GM18499 (cell line): Measurements from ENCODE around the gene CNPY1.

Experiments used
- ATAC-seq: cut with Tn5 transposase; IDR thresholded peaks from one replicate; pipeline ENCODE4 v1.9.1; 2021; ENCODE audit warnings: moderate number of reproducible peaks; ENCODE audit not compliant: insufficient read depth, unreplicated experiment

Gene CNPY1

DNA sequence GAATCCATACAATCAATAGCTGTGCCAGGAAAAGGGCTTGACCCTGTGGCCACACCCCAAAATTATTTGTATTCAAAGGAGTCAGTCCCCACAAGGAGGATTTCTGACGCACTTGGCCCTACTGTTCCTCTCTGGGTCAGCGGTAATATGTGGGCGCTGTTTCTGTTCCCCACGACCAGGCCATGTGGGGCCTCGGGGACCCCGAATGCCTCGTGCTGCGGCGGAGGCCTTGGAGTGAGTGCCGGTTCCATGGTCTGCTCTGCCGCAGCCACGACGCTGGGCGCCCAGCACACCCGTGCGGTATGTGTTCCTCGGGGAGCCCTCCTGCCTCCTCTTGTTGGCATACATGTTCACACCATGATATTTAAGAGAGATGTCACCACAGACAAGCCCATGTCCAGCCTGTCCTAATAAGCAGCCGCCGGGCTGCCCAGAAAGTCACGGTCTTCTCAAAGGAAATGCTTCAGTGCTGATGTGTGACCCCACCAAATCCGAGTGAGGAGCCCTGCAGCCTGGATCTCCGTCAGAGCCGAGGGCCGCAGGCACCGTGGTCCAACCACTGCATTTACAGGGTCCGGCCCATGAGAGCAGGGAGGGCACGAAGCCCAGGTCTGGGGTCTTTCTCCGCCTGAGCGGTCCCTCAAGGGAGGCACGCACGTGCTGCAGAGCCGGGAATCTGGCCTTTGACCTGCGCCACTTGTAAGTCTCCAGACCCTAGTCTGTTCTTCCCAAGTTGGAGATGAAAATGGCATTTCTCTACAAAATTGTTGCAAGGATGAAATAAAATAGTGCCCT is 52.4 kb downstream of the CNPY1 start:
- ATAC-seq, result no peak

DNA sequence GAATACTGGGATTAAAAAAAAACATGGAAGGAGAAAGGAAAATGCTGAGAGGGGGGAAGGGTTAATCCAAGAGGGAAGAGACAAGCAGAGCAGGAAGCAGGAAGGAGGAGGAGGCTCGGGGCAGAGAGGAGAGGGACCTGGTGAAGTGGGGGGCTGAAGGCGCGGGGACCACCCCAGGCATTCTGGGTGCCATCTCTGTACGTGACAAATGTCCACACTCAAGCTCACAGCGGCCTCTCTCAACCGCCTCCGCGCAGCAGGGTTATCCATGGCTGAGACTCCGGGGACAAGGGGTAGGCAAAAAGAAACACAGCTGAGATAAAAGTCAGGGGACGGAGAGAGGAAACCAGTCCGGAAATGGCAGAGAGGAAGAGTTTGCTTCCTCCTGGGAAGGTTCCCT is 54.5 kb downstream of the CNPY1 start:
- ATAC-seq, result no peak

DNA sequence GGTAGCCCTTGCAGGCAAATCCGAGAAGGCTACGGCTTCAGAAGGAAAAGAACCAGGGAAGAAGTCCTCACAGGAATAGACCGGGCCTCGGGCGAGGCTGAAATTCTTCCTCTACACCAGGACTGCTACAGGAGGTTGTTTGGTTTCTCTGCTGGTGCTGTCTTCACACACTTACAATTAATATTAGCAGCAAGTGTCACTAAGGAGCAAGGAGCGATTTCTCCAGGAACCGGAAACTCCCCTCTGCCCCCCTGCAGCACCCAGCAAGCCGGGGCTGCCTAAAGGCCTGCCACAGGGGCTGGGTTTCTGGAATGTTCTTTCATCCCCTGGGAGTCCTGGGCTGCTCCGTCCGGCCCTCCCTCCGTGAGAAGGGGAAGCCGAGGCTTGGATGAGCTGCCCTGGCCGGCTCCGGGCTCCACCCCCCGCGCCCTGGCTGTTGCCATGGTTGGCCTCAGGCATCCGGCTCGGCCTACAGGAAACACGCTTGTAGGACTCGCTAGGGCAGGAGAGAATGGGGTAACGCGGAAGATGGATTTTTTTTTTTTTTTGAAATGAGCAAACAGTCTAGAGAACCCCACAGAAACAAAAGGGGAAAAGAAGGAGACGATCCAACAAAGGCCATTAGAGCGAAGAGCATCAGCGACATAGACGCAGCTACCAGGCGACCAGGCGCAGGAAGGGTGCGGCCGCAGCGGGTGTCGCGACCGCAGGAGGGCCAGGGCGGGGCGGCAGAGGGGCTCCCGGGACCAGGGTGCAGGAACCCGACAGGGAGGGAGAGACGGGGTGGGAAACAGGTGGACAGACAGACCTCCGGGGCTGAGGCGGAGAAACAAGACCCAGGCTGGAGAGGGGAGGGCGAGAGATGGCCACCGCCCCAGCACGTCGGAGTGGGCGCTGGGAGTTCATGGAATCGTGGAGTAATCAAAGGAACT is 55.4 kb downstream of the CNPY1 start:
- ATAC-seq, result peak; percentile 80

DNA sequence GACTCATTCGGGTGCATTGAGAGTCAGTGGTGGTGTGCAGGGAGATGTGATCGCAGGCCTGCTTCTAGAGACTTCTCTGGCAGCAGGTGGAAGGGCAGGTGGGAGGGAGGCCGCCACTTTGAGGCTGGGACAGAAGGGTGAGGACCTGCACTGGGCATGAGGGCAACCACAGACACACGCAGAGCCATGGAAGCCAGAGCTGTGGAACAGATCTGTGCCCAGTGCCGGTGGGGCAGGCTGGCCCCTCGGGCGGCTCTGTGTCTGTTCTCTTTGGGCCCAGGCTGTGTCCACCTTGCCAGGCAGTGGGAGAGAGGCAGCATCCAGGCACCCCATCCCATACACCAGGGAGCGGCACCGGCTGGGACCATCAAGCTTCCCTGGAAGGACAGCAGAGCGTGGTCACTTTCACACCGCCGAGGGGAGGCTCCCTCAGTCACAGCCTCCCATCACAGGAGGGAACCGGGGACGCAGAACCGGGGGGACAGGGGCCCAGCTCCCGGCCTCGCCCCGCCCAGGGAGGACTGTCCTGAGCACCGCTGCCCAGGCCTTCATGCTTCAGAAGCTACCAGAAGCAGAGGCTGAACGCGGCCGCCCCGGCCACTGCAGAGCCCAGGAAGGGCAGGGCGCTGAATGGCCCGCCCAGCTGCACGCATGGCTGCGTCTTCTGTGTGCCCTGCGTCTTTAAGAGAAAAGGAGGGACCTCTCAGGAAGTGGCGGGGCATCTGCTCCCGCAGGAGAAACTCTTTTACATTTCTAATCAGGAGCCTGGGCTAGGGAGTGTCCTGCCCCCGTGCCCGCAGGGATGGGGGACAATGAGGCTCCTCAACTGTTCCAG is 56.3 kb downstream of the CNPY1 start:
- ATAC-seq, result no peak

DNA sequence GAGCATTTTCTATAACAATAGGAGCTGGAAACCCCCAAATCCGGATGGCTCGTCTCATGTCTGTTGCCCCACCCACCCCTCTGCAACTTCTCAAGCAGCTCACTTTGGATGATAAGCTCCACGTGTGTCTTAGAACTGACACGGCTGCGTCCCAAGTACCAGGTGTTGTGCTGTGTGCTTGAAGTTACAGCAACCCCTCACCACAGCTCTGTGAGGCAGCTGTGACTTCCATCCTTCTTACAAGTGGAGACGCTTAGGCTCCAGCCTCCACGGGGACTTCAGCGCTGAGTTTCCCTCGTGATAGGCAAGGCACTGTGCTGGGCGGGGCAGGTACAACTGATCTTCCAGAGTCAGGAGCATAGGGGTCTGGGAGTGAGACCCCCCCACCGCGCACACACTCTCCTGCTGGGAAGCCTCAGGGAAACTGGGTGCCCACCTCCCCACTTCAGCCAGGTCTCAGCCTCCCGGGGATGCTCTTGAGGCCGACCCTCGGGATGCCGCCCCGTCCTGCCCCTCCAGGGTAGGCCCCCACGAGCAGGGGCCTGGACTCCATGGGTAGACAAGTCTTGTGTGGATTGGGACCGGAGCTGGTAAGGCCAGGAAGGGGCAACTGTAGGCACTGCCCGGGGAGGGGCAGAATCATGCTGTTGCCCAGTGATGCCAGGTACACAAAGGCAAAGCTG is 57.1 kb downstream of the CNPY1 start:
- no peak for ATAC-seq

DNA sequence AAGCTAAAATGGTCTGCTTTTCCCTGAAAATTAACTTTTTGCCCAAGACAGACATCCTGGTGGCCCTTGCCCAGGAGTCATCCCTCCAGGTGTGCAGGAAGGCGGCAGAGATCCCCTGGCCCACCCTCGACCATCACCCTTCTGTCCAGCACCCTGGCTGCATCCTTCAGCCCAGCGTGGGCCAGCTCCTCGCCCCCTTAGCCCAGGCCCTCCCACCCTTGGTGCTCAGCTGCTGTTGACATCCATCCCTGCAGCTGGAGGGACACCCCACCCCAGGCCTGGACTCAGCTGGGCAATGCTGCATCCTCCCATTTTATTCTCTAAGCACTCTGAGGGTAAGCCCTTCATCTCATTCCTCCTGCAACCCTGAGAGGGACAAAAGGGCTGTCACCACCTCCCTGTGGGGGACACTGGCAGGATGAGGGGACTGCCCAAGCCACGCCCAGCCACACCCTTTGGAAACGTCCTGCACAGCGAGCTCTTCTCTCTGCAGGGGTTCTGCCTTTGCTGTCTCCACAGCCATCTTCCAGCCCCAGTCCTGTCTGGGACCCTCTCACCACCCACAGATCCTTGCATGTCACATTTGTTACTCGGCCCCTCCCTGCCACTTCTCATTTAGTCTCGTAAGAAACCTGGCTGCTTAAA is 57.8 kb downstream of the CNPY1 start:
- ATAC-seq, result no peak

DNA sequence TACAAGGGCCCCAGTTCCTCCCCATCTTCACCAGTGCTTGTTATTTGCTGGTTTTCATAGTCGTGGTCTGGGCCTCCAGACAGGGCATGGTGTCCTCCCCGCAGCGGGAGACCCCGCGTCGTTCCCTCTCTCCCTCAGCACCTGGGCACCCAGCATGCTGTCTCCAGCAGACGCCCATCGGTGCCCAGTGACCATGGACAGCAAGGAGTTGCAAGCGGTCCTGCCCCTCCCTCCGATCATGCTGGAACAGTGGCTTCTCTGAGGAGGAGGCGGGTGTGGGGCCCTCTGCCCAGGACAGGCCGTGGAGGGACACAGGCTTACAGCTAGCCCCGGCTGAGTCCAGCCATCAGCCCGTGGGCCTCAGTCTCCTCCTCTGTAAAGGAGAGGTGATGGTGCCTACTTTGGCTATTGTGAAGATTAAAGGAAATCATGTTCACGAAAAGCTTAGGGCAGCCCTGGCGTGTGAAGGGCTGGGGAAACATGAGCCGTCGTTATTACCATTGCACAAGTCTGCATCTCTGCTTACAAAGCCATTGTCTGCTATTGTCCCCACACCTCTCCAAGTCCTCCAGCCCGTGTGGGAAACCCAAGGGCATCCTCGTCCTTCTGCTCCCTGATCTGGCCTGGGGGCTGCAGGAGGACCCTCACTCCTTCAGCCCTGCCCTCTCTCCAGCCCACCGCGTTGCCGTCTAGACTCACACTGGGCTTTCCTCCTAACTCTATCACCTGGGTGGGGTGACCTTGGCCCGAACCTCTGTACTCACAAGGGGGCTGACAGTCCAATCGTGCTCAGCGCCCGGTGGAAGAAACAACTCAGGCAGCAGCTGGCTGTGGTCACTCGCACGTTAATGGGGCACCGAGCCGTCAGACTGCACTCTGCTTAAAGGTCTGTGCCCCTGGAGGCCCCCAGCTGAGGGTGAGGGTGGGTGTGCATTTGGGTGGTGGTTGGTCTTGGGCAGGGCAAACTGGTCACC is 58.6 kb downstream of the CNPY1 start:
- no peak for ATAC-seq

DNA sequence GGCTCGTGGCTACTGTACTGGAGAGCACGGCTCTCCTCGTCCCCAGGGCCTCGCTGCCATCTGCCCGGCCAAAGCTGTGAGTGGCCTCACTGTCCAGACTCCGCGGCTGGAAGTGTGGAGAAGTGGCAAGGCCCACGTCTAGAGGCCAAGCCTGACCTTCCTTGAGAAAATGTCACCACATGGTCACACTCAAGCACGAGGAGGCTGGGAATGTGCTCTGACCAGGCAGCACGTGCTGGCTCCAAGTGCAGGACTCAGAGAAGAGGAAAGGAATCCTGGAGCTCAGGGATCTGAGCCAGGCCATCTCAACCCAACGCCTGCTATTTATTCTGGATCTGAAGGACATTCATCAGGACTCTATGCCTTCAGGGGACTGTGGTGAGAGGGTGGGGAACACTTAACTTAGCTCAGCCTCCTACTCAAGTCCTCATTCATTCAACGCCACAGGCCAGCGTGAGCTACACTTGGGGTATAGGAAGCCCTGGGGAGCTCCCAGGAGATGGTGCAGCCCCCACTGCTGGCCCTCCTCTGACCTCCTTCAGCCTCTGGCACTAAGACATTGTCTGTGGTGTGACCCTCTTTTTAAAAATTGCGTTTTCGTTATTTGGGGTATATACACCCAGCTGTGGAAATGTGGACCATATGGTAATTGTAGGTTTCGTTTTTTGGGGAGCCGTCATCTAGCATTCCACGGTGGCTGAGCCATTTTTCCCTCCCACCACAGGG is 59.4 kb downstream of the CNPY1 start:
- ATAC-seq, result no peak

DNA sequence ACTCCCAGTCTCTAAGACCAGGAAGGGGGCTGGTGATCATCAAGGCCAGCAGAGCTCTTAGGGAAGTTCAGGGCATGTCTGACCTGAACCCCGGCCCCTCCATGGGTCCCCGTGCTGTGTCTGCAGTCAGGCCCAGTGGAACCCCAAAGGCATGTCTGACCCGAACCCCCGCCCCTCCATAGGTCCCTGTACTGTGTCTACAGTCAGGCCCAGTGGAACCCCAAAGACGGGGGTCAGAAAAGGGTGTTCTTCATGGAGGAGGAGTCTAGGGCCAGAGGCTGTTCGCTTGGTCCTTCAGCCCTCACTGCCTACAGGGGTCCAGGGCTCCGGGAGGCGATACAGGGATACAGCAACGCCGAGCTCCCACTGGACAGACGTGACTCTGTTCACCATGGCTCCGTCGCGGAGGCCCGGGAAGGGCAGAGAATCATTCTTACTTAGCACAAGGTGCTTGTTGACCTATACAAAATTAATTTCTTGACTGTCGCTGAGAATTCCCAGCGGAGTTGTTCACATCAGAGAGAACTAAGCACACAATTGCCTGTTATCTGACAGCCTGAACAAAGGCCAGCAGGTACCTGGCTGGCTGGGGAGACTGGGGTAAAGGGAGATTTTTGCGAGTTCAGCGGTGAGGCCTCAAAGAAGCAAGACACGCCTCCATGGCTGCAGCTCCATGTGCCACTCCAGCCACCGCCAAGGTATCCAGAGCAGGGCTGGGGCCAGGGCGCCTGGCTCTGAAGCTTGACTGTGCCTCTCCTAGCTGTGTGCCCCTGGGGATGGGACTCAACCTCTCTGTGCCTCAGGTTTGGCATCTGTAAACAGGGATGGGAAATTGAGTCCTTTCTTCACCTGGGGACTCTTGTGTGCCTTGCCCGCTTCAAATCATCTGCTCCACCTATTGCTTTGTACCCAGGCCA is 61.6 kb downstream of the CNPY1 start:
- no peak for ATAC-seq

DNA sequence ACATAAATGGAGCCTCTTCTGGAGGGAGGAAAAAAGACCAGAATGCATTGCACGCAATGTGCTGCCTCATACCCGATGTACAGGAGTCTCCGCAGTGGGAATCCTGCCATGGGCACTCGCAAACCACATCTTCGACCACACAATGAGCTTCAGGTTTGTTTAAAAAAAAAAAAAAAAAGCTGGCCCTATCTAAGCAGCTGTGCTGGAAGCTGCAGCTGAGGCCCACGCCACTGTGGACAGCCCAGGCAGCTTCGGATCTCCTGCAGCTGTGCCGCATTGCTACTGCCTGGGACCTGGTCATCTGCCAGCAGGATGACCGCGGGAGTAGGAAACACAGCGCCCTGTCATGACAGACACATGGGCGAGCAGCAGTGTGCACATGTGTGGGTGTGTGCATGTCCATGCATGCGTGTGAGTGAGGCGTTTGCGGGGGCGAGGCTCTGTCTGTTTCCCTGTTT is 62.5 kb downstream of the CNPY1 start:
- ATAC-seq, result no peak

DNA sequence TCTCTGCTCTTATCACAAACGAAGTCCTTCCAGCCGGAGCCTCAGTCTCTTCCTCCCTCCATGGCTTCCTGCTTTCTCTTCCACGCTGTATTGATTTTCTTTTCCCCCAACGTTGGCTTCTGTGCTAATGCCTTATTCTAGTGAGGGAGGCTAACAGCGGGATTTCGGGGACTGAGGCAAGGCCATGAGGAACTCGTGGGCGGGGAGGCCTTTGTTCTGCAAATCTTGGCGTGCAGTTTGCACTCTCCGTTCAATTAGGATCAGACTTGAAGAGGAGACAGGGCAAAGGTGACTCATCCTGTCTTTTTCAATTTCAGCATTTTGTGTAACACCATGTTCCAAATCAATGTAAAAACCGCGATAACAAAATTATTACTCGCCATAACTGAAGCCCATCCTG is 63.1 kb downstream of the CNPY1 start:
- ATAC-seq, result no peak

DNA sequence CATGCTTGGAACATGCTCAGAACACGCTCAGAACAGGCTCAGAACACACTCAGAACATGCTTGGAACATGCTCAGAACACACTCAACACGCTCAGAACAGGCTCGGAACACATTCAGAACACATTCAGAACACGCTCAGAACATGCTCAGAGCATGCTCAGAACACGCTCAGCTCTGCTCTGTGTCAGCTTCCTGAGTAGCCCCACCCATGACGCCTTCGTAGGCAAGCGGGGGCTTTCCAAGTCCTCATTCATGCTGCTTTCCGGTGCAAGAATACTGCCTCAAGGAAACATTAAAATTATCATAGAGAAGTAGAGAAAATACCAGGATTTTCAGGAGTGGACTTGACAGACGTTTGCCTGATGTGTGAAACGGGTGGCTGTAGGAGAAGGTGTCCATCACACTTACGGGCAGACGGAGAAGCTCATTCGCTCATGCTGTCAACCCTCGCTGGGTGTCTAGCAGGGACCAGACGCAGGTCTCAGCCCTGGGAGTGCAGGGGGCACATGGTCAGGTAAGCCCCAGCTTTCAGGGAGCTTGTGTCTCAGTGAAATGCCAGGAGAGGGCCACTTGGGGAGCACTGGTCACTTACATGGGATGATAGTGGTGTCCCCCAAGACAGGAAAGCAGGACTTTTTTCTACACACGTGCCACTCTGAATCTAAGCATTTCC is 63.7 kb downstream of the CNPY1 start:
- no peak for ATAC-seq

DNA sequence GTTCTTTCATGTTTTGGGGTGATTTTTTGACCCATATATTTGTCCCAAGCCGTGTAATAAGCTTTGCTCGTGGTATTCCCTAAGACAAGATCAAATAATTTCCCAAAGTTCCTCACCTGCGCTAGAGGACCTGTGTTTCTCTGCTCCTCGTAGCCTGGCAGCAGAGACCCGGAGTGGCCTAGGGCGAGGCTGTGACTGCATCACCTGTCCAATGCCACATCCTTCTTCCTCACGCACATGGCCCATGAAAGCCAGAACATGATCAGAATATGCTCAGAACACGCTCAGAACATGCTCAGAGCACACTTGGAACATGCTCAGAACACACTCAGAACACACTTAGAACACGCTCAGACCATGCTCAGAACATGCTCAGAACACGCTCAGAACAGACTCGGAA is 64.6 kb downstream of the CNPY1 start:
- ATAC-seq, result no peak

DNA sequence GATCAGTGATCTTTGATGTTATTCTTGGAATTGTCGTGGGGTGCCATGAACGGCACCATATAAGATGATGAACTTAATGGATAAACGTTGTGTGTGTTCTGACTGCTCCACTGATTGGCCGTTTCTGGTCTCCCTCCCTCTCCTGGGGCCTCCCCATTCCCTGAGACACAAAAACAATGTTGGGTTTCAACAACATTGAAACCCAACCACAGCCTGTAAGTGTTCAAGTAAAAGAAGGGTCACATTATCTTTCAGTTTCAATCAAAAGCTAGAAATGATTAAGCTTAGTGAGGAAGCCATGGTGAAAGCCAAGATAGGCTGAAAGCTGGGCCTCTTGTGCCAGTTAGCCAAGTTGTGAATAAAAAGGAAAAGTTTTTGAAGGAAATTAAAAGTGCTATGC is 68.9 kb downstream of the CNPY1 start:
- peak; percentile 78 for ATAC-seq

DNA sequence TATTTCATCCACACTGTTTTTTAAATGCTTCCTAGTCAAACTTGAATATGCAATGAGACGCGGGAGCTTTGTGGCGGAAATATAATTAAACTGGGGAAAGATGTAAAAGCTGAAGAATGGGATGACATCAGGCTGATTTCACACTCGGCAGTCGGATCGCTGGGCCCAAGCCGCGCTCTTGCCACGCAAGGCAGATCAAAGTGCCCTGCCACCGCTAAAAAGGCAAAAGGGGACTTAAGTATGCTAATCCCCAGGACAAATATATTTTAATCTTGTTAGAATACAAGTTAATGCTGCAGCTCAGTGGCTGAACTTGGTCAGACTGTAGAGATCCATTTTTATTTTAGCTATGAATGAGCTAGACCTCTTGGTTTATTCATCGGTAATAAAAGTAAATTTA is 74.6 kb downstream of the CNPY1 start:
- no peak for ATAC-seq
